Activated CD4-positive, alpha-beta T cell treated with anti-CD3 and anti-CD28 coated beads for 24 hours (primary cell): ENCODE data around the gene SPACA6.
"Not testable (repeated sequence)": the region's sequence is repeated elsewhere in the genome, so short reads cannot be mapped to it uniquely, and the experiment has no call there.

ENCODE experiments used
- DNase-seq, 2 donors: peaks; one replicate each; pipeline ENCODE4 v3.0.0-alpha.2; 2020; ENCODE audit warnings: low read depth in 2 of 2

The SPACA6 gene

GRCh38 chr19:51733742-51734522 lies 40.8 kb downstream of the SPACA6 start:
- DNase-seq, result no peak

DNA sequence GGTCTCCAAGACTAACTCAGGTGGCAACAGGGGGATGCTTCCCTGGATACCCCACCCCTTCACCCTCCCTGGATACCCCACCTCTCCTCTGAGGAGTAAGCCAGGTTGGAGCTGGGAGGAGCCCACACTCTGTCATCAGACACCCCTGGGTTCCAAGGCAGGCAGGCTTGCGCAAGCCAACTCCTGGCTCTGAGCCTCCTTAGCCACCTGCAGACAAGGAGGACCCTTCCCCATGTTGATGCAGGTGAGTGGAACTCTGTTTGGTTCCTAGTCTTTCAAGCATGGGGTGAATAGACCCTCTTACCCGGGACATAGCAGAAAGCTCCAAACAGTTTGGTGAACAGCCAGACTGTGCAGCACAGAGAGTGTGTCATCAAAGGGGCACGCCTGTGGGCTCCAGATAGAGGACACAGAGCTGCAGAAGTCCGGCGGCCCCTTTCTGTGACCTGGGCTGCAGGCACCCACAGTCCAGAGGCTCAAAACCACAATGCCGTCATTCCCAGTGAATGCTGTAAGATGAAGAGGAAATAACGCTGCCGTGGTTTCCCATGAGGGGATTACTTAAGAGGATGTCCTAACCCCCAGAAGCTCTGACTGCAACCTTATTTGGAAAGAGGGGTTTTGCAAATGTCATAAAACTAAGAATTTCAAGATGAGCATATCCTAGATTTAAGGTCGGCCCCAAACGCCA lies 42.8 kb downstream of the SPACA6 start:
- no peak for DNase-seq

DNA sequence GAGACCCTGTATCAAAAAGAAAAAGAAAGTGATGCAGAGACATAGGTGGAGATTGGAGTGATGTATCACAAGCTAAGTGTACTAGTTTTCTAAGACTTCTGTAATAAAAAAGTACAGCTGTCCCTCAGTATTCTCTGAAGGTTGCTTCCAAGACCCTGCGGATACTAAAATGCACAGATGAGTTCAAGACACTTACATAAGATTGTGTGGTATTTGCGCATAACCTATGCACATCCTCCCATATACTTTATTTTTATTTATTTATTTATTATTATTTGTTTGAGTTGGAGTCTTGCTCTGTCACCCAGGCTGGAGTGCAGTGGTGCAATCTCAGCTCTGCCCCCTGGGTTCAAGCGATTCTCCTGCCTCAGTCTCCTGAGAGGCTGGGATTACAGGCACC lies 44.3 kb downstream of the SPACA6 start:
- no peak for DNase-seq

DNA sequence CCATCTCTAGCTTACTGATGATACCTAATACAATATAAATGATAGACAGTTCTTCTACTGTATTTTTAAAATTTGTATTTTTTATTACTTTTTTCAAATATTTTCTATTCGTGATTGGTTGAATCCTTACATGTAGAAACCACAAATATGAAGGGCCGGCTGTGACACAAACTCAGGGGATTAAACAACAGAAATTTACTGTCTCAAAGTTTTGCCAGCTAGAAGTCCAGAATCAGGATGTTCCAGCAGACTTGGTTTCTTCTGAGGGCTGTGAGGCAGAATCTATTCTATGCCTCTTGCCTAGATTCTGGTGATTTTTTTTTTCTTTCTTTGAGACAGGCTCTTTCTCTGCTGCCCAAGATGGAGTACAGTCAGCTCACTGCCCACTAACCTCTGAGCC lies 44.8 kb downstream of the SPACA6 start:
- no peak for DNase-seq

DNA sequence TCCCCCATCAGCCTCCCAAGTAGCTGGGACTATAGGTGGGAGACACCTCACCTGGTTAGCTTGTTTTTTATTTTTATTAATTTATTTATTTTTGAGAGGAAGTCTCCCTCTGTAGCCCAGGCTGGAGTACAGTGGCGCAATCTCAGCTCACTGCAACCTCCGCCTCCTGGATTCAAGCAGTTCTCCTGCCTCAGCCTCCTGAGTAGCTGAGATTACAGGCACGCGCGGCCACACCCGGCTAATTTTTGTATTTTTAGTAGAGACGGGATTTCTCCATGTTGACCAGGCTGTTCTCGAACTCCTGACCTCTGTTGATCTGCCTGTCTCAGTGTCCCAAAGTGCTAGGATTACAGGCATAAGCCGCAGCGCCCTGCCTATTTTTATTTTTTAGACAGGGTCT lies 45.4 kb downstream of the SPACA6 start:
- DNase-seq, result not testable (repeated sequence)

- no peak for DNase-seq
Observed at GRCh38 chr19:51739466-51740213, 46.5 kb downstream of the SPACA6 start.

GRCh38 chr19:51740356-51740755 lies 47.2 kb downstream of the SPACA6 start:
- no peak for DNase-seq

- no peak for DNase-seq
Observed at GRCh38 chr19:51742789-51743188, 49.7 kb downstream of the SPACA6 start.

GRCh38 chr19:51743405-51743804 lies 50.3 kb downstream of the SPACA6 start:
- DNase-seq, result no peak

DNA sequence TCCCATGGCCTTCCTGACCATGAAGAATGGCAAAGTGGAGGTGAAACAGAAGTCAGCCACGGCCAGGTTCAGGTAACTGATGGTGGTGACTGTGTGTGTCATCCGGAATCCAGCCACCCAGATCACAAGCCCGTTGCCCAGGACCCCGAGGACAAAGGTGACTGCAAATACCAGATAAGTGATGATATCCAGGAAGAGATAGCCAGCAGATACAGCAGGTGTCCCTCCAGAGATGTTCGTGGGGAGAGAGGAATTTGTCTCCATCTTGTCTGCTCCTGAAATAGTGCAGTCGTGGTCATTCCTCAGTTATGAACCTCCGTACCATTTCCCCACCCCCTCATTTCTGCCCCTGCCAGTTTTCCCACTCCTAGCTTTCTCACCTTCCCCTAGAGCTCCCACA lies 53.6 kb downstream of the SPACA6 start:
- DNase-seq, result no peak

- DNase-seq, result no peak
Observed at GRCh38 chr19:51749979-51750378, 56.8 kb downstream of the SPACA6 start.

DNA sequence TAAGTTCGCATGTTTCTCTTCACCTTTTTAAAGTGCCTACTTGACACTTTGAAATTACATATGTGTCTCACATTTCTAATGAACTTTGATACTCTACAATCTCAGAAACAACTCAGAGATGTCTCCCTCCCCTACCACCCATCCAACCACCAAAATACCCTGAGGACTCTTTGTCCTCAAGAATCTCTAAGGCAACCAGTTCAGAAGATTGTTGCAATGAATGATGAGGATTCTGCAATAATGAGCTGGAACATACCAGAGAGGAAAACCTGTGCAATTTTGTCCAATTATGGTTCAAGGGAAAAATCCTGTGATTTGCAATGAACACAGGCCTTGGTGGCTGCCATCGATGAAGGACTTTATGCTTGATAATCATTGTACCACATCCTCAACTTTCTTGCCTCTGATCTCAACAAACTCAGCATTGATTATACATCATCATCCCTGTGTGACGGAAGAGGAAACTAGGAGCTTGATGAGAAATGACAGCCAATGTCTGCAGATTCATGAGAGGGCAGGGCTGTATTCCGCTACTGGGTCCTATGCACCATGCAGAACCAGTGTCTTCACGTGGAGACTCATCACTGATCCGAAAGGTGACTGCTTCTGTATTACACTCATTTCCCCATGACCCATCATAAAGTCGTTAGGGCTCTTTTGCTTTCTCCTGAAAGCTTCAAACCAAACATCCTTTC lies 57.4 kb downstream of the SPACA6 start:
- no peak for DNase-seq

- DNase-seq, result no peak
Observed at GRCh38 chr19:51751655-51752054, 58.5 kb downstream of the SPACA6 start, which contains the start of gene FPR1. TSS of gene FPR1 (minus strand) at chr19:51751878. CDS start at chr19:51746994, 4,884 bp downstream.

- DNase-seq, result no peak
Observed at GRCh38 chr19:51754109-51754508, 61.0 kb downstream of the SPACA6 start.

DNA sequence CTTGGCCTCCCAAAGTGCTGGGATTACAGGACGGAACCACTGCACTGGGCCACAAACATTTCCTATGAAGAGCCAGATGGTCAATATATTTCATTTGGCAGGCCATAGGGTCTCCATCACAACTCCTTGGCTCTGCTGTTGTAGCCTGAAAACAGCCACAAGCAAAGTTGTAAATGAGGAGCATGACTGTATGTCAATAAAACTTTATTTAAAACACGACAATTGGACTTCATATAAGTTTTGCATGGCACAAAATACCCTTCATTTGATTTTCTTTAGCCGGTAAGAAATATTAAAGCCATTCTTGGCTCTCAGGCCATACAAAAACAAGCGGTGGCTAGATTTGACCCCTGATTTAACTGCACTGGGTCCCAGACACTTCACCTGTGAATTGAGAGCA lies 61.6 kb downstream of the SPACA6 start:
- DNase-seq, result no peak
